Endothelial cell of umbilical vein (primary cell): Measurements from ENCODE around the gene PANK3. TPM values are rescaled to one million over a fixed set of nuclear protein-coding genes. Genes with fewer than 3 reads are reported as not detected.

Source experiments
- BruUV-seq: library from RNA; stranded (reverse); fragments of 400-500 nt; replicated peaks from 2 replicates; lab custom pipeline; 2021; lab: Mats Ljungman, UMichigan
- CTCF ChIA-PET: fragments of 300-600, 350-600 bp; sonication (Branson Sonifier 250); formaldehyde crosslinking; loops from one replicate; lab custom pipeline; 2021; ENCODE audit warnings: antibody characterized with exemption, inconsistent platforms; lab: Charles Lee
- POLR2A ChIA-PET: fragments of 300-600, 350-600 bp; sonication (Branson Sonifier 250); formaldehyde crosslinking; loops from one replicate; lab custom pipeline; 2021; ENCODE audit warnings: antibody characterized with exemption, inconsistent platforms; lab: Charles Lee
- DNase-seq: peaks from one replicate; pipeline ENCODE4 v3.0.0-alpha.2; 2011; ENCODE audit warnings: low read depth, low spot score
- FAIRE-seq: peaks from 2 replicates; lab custom pipeline; 2011; peaks lifted over from hg19 to GRCh38; lab: Jason Lieb, UNC
- H2AFZ ChIP-seq: 2 replicates; pipeline ENCODE4 v1.6.0; 2012; ENCODE audit warnings: low read depth, low read length, control low read depth, inconsistent platforms
- H3K27ac ChIP-seq: 2 replicates; pipeline ENCODE4 v1.5.1; 2011; ENCODE audit warnings: low read depth, mild to moderate bottlenecking, control low read depth, low read length, moderate library complexity; ENCODE audit not compliant: insufficient read depth
- H3K27me3 ChIP-seq, 2 experiments: 2 replicates each; pipeline versions ENCODE4 v1.6.0 to v1.6.1; 2011; ENCODE audit warnings: low read length in 2 of 2, mixed read lengths in 1 of 2; ENCODE audit not compliant: control insufficient read depth in 2 of 2, insufficient read depth in 2 of 2
- H3K36me3 ChIP-seq, 2 experiments: 2 replicates in 1 of 2; 3 replicates in 1 of 2; pipeline ENCODE4 v1.5.1; 2011; ENCODE audit warnings: low read length in 2 of 2, mild to moderate bottlenecking in 1 of 2, moderate library complexity in 1 of 2; ENCODE audit not compliant: control insufficient read depth in 2 of 2, insufficient read depth in 2 of 2; ENCODE audit errors: extremely low read depth in 1 of 2
- H3K4me1 ChIP-seq: 3 replicates; pipeline ENCODE4 v1.5.1; 2011; ENCODE audit warnings: mild to moderate bottlenecking, low read length; ENCODE audit not compliant: control insufficient read depth, insufficient read depth; ENCODE audit errors: extremely low read depth
- H3K4me2 ChIP-seq: 2 replicates; pipeline ENCODE4 v1.6.1; 2011; ENCODE audit warnings: low read length, control low read depth, mixed read lengths; ENCODE audit not compliant: insufficient read depth
- H3K4me3 ChIP-seq, 3 experiments: fragments of 200-600 bp in 1 of 3; sonication (generic), shearing (Covaris generic) in 1 of 3; replicated peaks in 1 of 3; 2 replicates each; pipeline ENCODE4 v1.5.1; 2011 to 2016; ENCODE audit warnings: control low read depth in 3 of 3, low read length in 3 of 3, mild to moderate bottlenecking in 2 of 3, inconsistent platforms in 1 of 3, low read depth in 1 of 3, moderate library complexity in 1 of 3; ENCODE audit not compliant: insufficient read depth in 1 of 3
- H3K79me2 ChIP-seq: 2 replicates; pipeline ENCODE4 v1.6.0; 2012; ENCODE audit warnings: low read length, inconsistent platforms; ENCODE audit not compliant: control insufficient read depth, insufficient read depth
- H3K9ac ChIP-seq: replicated peaks from 2 replicates; pipeline ENCODE3; 2011; ENCODE audit warnings: low read length, control low read depth; ENCODE audit not compliant: insufficient read depth; ENCODE audit errors: extremely low read depth
- H3K9me1 ChIP-seq: replicated peaks from 3 replicates; pipeline ENCODE4 v1.6.0; 2011; ENCODE audit warnings: mild to moderate bottlenecking, low read length; ENCODE audit not compliant: control insufficient read depth, insufficient read depth; ENCODE audit errors: extremely low read depth
- H3K9me3 ChIP-seq: replicated peaks from 2 replicates; pipeline ENCODE4 v1.5.1; 2012; ENCODE audit warnings: low read length, inconsistent platforms; ENCODE audit not compliant: control insufficient read depth, insufficient read depth
- H4K20me1 ChIP-seq: replicated peaks from 2 replicates; pipeline ENCODE3; 2011; ENCODE audit warnings: mild to moderate bottlenecking, low read length; ENCODE audit not compliant: control insufficient read depth, insufficient read depth; ENCODE audit errors: extremely low read depth
- CTCF ChIP-seq, 2 donors: IDR thresholded peaks; 1 replicate in 1 of 2; 2 replicates in 1 of 2; pipeline ENCODE4 v1.5.1; 2011; ENCODE audit warnings: low read length in 2 of 2, mild to moderate bottlenecking in 2 of 2, moderate library complexity in 2 of 2, control low read depth in 1 of 2, inconsistent platforms in 1 of 2, low read depth in 1 of 2; ENCODE audit not compliant: insufficient read depth in 1 of 2; ENCODE audit errors: extremely low read depth in 1 of 2
- EZH2 ChIP-seq: IDR thresholded peaks from 2 replicates; pipeline ENCODE4 v1.6.1; 2012; ENCODE audit warnings: borderline replicate concordance, low read depth, mild to moderate bottlenecking, moderate library complexity, low read length, inconsistent platforms; ENCODE audit not compliant: severe bottlenecking
- FOS ChIP-seq: IDR thresholded peaks from 2 replicates; pipeline ENCODE4 v1.6.1; 2011; ENCODE audit warnings: mild to moderate bottlenecking, low read length, moderate library complexity, borderline replicate concordance; ENCODE audit not compliant: insufficient read depth
- GATA2 ChIP-seq: IDR thresholded peaks from 2 replicates; pipeline ENCODE4 v1.7.0; 2011; ENCODE audit warnings: low read depth, mild to moderate bottlenecking, moderate library complexity, mixed read lengths, low read length; ENCODE audit not compliant: insufficient read length, insufficient read depth
- JUN ChIP-seq: IDR thresholded peaks from 2 replicates; pipeline ENCODE4 v1.6.1; 2011; ENCODE audit warnings: borderline replicate concordance, low read depth; ENCODE audit not compliant: insufficient read length, insufficient read depth
- MAX ChIP-seq: IDR thresholded peaks from 2 replicates; pipeline ENCODE4 v1.6.1; 2011; ENCODE audit not compliant: insufficient read depth, insufficient read length
- MYC ChIP-seq: IDR thresholded peaks from one replicate; pipeline ENCODE4 v1.6.1; 2011; ENCODE audit warnings: mild to moderate bottlenecking, low read depth, low read length
- POLR2A ChIP-seq: IDR thresholded peaks from 2 replicates; pipeline ENCODE4 v1.6.1; 2012; ENCODE audit warnings: low read depth, mild to moderate bottlenecking, control low read depth, low read length
- POLR2AphosphoS5 ChIP-seq: IDR thresholded peaks from 2 replicates; pipeline ENCODE4 v1.6.1; 2012; ENCODE audit warnings: low read depth, mild to moderate bottlenecking, control low read depth, low read length, moderate library complexity; ENCODE audit not compliant: insufficient read depth
- dilution Hi-C: fragments of 300-500 bp; cut with MboI; formaldehyde crosslinking; loops from one replicate; pipeline ENCODE4 v1.15.0; 2019; ENCODE audit warnings: low sequenced_read_pairs; ENCODE audit not compliant: extremely low pct_ligation_motif_present
- intact Hi-C: fragments of 100-400 bp; cut with micrococcal nuclease; formaldehyde crosslinking; loops from one replicate; pipeline ENCODE4 v1.10.0; 2022
- polyA plus RNA-seq, 4 experiments: library from polyadenylated mRNA; depleted of rRNA in 3 of 4; stranded (reverse) in 3 of 4; unstranded in 1 of 4; fragments of >200 nt; gene quantifications; 2 replicates each; pipeline versions ENCODE4 v1.2.1 to v1.2.3, GENCODE V29; 2011 to 2012; ENCODE audit warnings: missing spikeins in 1 of 4
- total RNA-seq: library from RNA; stranded (reverse); gene quantifications from 2 replicates; pipeline ENCODE4 v1.2.3, GENCODE V29; 2021

Gene PANK3
- total and polyA plus RNA-seq, 2 donors (not counting 3 experiments of a cell fraction or from before 2014, with no cell fraction given) = 8.1 to 78.8 TPM

DNA sequence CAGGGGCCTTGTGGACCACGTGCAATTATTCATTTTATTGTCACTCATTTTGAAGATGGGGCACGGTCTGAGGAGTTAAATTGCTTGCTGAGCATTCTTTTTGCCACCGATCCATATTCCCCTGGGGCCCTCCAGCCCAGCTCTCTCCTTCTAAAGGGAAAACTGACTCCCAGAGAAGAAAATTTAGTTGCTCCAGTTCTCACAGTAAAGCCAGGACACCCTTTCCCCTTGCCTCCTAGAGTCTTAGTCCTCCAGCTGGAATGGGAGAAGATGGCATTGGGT lies 1.0 kb upstream of the PANK3 start:
- dilution Hi-C loops (no loop called here), intact Hi-C loops (no loop called here)
- FAIRE-seq (no peak), DNase-seq (no peak)
- no TSS peak for BruUV-seq
- Histone ChIP-seq H3K9me1 (no peaks in the 10 kb centered on the region), H3K36me3 (no peaks in the 10 kb centered on the region), H3K27me3 (no peaks in the 10 kb centered on the region), H3K4me3 (peak overlapping the region in 2 of 3 experiments; percentile 23 to 68), H3K9ac (peak overlapping the region; percentile 60), H3K79me2 (peaks cover 40% of the 10 kb centered on the region), H3K27ac (peak overlapping the region; percentile 70), H3K4me1 (peaks cover 24% of the 10 kb centered on the region), H3K9me3 (no peaks in the 10 kb centered on the region), H4K20me1 (peaks cover 6% of the 10 kb centered on the region), H2AFZ (peak overlapping the region; percentile 94), H3K4me2 (peak overlapping the region; percentile 87)
- TF ChIP-seq JUN (no peak), EZH2 (no peak), GATA2 (no peak), POLR2AphosphoS5 (no peak)
- POLR2A ChIA-PET = interaction anchor here (1.3 kb wide), 1 partner anchor 93 kb away, joined by 4 read pairs; no protein-coding TSS in a partner anchor
- CTCF ChIA-PET = no interaction called here

- ChIA-PET CTCF (interaction anchor here (0.9 kb wide), 1 partner anchor 12 kb away, joined by 3 read pairs; no protein-coding TSS in a partner anchor), POLR2A (interaction anchor here (1.0 to 1.3 kb wide), 2 partner anchors 72 to 93 kb away, joined by 3 to 4 read pairs; no protein-coding TSS in a partner anchor)
- FAIRE-seq (peak; percentile 100), DNase-seq (peak; percentile 99)
- dilution Hi-C loops (no loop called here), intact Hi-C loops (loop anchor here (1.0 to 5.0 kb wide), 5 partner anchors 93 to 1393 kb away; partner anchors contain the start of gene RARS1)
- peaks cover 24% of the 10 kb centered on the region for H3K4me1 ChIP-seq
- H3K79me2 ChIP-seq = peaks cover 45% of the 10 kb centered on the region
- H3K4me3 ChIP-seq = peak overlapping the region in 2 of 3 experiments; percentile 80 to 100
- no peaks in the 10 kb centered on the region for H3K9me1 ChIP-seq
- TF ChIP-seq EZH2 (no peak), JUN (no peak), MYC (no peak), CTCF (IDR thresholded peaks at IDR 0.05; ENCODE audit: extremely low read depth in 1 of 2, insufficient read depth in 1 of 2, low read depth in 1 of 2, low read length in 2 of 2) (no peak), MAX (peak; percentile 81), POLR2A (peak; percentile 92), GATA2 (no peak), POLR2AphosphoS5 (peak; percentile 62), FOS (no peak)
- no peaks in the 10 kb centered on the region for H3K27me3 ChIP-seq
- peak overlapping the region; percentile 94 for H2AFZ ChIP-seq
- no peaks in the 10 kb centered on the region for H3K9me3 ChIP-seq
- peak overlapping the region; percentile 92 for H3K27ac ChIP-seq
- peak overlapping the region; percentile 97 for H3K9ac ChIP-seq
- TSS peak; percentile 94 for BruUV-seq
- H4K20me1 ChIP-seq = peaks cover 6% of the 10 kb centered on the region
- H3K4me2 ChIP-seq = peak overlapping the region; percentile 87
- H3K36me3 ChIP-seq = no peaks in the 10 kb centered on the region
These were observed 489 bp upstream of the PANK3 start for GRCh38 chr5:168579488-168580226.
